Prostate gland (tissue), 2 donors: ENCODE data around the gene CDHR2.

Experiments used
- CTCF ChIP-seq, 4 experiments: fragments of 200-600 bp in 2 of 4; fragments of 450-650 bp in 2 of 4; sonication (generic) in 2 of 4; IDR thresholded peaks; 1 replicate in 3 of 4; 2 replicates in 1 of 4; pipeline ENCODE4 v1.5.1; 2016 to 2019; ENCODE audit warnings: antibody characterized with exemption in 4 of 4, mild to moderate bottlenecking in 2 of 4, moderate library complexity in 2 of 4
- POLR2A ChIP-seq: fragments of 450-650 bp; IDR thresholded peaks from one replicate; pipeline ENCODE4 v1.6.1; 2016; ENCODE audit warnings: antibody characterized with exemption, mild to moderate bottlenecking
- POLR2AphosphoS5 ChIP-seq: sonication (generic); formaldehyde crosslinking; IDR thresholded peaks from one replicate; pipeline ENCODE4 v1.6.1; 2017; ENCODE audit warnings: antibody characterized with exemption

GRCh38 chr5:176642675-176643490 is 93.7 kb downstream of the CDHR2 start:
- TF ChIP-seq CTCF (IDR thresholded peaks at IDR 0.05) (no peak), POLR2AphosphoS5 (no peak), POLR2A (no peak)
